Erythroblast (primary cell): ENCODE measurements around the gene DCPS.

Experiments used
- GATA1 ChIP-seq: IDR thresholded peaks from 2 replicates; pipeline ENCODE4 v1.6.1; 2011; ENCODE audit warnings: low read depth, mild to moderate bottlenecking, control low read depth, low read length, moderate library complexity
- POLR2A ChIP-seq: IDR thresholded peaks from 2 replicates; pipeline ENCODE4 v1.6.1; 2011; ENCODE audit warnings: mild to moderate bottlenecking, low read length

GRCh38 chr11:126256216-126256615, 47.6 kb upstream of the DCPS start:
- TF ChIP-seq POLR2A (no peak), GATA1 (no peak)
